Inferior parietal cortex (tissue), 1 donor: ENCODE measurements around the gene HABP2.

ENCODE experiments used
- DNase-seq: peaks from one replicate; pipeline ENCODE4 v3.0.0-alpha.2; 2016; ENCODE audit errors: extremely low spot score

HABP2 gene

DNA sequence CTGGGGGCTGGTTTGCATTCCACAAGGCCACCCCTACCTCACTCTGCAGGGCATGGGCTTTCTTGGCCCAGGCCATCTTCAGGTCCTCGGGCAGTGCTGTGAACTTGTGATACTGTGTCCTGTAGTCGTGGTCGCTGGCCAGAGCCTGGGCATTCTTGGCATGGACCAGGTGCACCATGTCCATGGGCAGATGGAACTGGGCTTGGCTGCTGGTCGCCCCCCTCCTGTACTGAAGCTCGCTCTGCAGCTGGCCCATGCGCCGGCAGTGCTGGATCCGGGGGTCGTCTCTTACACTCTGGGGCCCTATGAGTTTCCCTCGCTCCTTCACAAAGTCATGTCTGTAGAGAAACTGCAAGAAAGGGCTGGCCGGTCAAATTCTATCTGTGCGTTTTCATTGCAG is 51.7 kb downstream of the HABP2 start:
- no peak for DNase-seq

DNA sequence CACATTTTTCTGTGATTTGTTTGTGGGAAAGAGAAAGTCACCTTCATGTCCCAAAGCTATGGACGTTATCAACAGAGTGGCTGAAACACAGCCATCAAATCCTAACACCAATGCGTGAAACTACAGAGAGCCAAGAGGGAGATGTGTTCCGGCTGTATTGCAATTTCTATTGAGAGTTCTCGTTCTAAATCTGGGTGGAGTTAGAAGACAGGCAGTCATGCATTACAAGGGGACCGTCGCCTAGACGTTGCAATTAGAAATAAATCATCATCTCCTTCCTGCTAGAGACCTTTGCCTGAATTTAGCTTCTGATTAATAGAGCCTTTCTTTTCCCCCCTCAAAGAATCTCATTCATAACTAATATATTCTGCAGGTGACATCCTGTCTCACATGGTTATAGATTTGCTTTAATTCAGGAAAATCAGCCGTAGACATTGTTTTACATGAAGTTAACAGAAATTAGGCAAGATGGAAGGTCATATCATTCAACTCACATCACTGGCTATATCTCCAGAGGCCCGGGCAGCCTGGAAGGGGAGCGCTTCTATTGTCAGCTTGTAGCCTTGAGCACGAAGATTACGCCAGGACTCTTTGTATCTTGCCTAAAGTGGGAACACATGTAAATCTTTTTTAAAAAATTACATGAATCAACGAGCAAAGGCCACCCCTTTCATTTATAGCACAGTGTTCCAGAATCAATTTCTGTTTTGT is 52.6 kb downstream of the HABP2 start:
- no peak for DNase-seq

DNA sequence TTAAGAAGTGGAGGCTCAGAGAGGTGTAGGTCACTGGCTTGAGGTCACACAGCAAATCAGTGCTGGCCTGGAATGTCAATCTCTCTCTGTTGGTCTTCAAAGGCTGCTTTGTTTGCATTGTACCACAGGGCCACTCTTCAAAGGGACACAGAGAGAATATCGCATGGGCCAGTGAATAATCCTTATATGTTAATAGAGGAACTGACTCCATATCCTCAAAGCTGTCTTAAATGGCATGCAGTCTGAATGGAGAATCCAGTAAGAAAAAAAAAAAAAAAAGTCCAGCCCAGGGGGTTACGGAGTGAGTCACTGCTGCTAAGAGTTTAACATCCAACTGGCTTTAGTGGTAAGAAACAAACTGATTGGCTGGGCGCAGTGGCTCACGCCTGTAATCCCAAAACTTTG is 56.9 kb downstream of the HABP2 start:
- DNase-seq, result no peak

DNA sequence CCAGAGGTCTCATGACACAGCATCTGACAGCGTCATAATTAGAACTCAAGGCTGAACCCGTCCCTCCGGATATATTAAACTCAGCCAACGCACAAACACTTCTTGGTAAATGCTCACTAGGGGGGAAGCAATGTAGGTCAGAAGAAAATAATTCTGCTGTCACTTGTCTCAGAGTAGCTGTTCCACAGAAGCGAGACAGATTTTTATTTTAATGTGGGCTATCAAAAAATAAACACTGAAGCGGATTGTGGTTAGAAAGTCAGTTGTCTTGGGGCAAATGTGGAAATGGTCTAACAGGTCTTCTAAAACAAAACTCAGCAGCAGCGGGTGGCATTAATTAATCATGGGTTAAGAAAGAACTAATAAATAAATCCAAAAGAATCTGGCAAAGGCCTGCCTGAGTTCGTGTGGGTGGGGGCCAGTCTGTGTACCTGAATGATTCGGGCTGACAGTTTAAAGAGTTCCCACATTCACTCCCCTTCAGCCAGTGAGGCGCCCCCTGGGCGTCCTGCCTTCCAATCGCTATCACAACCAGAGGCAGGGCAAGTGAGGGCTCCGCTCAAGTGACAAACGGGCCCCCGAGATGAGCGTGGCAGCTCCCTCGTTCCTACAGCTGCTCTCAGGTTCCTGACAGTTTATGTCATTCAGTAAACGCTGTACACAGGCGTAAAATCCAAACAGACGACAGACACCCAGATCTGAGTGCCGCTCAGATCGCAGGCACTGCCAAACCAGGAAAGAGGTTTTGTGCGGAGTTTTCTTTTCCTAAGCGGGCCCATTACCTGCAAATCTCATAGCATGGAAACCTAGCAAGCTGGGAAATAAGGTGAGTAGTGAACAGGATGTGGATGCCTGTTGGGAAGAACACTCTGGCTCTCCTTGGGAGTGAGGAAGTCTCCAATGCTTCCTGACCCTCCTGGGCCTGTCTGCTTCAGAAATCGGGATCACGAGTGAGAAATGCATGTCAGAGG is 58.1 kb downstream of the HABP2 start:
- DNase-seq, result no peak

DNA sequence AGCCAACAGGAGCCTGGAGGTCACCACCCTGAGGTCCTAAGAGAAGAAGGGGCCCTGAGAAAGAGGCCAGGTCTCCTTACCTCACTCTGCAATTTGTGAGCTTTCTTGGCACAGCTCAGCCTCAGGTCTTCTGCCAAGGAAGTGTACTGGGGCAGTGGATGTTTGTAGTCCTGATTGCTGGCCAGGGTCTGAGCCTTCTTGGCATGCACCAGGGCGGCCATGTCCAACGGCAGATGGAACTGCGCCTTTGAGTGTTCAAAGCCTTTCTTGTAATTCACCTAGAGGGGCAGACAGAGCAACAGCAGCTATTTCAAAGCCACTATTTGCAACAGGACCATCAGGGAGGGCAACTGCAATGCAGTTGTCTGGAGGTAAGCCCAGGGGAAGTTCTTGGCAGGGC is 59.3 kb downstream of the HABP2 start:
- DNase-seq, result peak; percentile 7

DNA sequence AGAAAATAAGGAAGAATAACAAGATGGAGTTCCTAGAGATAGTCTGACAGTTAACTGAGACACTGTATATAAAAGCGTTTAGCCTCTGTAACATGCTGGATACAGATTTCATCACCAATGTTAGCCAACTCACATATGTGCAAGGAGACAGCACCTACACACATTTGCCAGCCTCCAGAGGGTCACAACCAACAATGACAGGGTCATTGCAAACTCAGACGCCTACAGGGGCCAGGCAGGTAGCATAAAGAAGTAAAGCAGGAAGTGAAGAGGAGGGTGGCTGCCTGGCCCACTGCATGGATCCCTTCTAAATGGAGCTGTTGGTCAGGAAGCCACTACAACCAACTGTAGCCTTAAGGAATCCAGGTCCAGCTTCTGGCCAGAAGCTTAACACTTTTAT is 60.6 kb downstream of the HABP2 start:
- no peak for DNase-seq

DNA sequence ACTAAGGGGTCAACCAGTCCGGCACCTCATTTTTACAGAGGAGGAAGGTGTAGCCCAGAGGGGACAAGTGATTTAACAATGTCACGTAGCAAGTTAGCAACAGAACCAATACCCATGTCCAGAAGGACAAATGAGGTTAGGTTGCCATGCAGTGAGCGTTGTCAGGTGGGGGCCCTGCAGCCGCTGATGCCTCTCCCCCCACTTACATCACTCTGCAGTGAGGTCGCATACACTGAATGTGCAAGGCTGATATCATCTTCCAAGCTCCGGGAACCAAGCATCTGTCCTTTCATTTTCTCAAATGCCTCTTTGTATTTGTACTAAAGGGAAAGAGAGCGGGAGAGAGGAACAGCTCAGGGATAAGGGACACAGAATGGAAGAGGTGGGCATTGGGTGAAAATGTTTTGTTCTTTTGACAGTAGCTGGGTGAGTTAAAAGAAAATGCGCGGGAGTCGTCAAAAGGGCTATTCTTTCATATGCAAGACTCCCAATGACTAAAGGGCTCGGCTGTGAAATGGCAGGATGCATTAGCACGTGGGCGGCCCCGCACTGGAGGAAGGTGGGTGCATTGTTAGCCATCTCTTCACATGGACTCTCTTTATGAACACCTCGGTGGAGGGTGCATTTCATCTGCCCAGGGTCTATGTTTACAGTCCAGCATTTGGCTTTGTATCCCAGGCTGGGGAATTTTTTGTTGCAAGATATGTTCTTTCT is 61.3 kb downstream of the HABP2 start:
- DNase-seq, result no peak

DNA sequence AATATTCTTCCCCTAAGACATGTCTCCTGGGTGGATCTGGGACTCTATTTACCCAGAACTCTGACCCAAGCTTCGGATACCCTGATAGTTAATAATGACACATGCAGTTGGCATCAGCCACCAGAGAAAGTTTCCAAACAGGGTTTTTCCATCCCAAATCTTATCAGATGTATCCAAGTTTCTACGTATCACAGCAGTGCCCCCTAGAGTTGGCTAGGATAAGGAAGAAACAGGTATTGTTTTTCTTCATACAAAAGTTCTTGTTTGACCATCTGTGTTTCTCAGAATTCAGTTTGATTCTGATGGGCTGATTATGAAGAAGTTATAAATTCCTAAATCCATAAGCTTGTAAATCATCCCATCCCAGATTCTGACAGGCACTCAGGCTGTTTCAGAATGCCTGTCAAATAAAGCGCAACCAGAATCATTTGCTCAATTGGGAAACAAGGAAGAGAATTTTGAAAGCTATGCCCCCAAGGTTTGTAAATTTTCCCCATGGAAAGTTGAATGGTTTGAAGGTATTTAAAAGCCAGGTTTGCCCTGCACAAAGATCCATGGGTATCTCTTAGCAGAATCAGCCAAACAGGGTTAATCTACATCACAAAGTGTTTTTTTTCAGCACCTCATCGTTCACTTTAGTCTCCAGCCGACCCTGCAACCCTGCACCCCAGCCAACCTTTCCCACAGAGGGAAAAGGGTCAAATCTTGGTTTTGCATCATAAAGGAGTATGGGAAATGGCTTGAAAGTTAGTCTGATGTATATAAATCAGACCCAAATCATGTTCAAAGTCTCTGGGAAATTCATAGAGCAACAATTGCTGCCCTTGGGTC is 63.6 kb downstream of the HABP2 start:
- DNase-seq, result peak; percentile 45

DNA sequence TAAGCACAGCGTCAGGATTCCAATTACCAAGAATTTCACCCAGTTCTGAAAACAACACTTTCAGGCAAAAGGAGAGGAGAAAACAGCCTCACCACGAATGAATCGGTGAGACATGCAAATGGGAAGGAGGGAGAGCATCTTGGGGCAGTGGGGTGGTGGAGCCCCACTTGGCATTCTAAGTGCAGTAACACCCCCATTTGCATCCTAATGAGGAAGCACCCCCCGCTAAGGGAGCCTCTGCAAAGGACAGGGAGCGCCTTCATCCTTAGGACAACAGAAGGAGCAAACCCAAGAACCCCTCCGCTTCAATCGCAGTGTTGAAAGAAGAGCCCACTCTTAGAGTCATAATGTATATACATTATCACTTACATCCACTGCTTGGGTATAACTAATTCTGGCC is 64.2 kb downstream of the HABP2 start:
- DNase-seq, result no peak

DNA sequence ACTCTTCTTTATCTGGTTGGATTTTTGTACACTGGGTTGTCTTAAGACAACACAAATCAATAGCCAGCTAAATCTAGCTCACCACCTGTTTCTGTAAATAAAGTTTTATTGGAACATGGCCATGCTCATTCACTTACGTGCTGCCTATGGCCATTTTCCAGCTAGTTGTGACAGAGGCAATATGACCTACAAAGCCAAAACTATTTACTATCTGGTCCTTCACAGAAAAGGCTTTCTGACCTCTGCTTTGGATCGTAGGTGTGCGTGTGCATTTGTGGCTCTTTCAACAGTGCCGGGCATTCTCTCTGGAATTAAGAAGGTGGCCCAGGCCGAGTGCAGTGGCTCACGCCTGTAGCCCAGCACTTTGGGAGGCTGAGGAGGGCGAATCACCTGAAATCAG is 65.5 kb downstream of the HABP2 start:
- no peak for DNase-seq

DNA sequence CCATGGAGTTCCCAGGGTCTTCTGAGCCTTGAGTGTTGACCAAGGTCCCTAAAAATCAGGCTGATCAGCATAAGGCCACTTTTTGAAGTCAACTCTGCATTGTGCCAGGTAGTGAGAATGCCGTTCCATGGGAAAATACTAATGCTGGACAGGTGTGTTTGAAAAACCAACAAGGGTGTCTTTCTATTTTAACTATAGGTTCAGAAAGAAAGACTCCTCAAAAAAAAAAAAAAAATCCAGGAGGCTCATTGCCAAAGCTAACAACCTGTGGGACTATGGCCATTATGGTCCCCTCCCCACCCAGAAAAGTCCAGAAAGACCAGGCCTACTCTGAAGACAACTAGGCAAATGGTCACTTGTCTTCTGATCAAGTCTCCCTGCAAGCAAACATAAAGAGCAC is 66.5 kb downstream of the HABP2 start:
- DNase-seq, result no peak

DNA sequence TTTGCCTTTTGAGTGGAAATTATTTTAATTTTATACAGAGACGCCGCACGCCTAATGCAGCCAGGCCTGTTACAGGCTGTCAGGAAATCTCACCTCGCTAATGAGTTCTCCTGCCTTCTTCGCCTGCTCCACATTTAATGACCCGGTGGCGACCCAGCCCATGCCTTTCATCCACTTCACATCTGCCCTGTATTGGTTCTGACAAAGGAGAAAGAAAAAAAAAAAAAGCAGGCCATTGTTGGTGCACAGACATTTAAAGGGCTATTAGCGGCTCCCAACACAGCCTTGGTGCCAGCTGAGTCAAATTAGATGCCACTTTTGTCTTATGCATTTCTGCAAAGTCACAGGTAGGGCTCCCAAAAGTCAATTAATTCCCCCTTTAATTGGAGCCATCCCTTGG is 67.7 kb downstream of the HABP2 start:
- DNase-seq, result no peak

DNA sequence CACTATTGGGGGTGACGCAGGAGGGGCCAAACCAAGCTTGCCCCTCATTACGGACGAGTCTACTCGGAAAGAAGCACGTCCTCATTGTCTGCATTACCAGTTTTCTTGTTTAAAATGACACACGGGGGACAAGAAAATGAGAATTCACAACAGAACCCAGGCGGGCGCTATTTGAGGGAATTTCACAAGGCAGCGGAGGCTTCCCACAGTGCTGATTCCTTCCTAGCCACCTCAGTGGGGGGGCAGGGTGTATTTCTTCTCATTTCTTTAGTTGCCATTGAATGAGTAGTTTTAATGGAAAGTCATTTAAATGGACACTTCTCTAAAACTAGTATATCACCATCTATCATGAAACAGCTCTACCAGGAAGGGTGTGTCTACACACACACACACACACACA is 68.1 kb downstream of the HABP2 start:
- no peak for DNase-seq

DNA sequence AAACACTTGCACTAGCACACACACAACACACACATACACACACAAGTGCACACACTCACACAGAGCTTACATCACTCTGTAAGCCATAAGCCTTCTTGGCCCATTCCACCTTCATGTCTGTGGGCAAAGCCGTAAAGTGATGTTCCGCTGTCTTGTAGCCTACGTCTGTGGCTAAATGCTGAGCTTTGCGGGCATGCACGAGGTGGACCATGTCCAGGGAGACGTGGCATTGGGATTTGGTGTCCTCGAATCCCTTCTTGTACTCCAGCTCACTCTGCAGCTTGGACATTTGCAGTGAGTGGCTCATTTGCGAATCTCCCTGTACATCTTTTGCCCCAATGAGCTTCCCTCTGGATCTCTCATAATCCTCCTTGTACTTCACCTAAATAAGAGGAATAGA is 68.9 kb downstream of the HABP2 start:
- DNase-seq, result no peak

DNA sequence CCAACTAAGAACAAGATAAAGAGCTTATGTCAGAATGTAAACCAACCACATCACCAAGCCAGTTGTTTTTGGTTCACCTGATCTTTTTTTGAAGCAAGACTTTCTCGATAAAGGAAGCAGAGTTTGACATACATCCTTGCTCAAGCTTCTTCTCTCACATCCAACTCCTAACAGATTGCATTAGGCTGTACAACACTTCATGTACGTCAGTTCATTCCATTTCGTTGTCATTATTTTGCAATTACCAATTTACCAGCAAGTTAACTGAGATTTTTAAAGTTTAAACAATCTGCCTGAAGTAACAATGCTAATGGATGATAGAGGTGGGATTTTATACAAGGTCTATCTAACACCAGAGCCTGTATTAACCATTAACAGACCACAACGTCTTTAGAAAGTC is 70.0 kb downstream of the HABP2 start:
- DNase-seq, result no peak

DNA sequence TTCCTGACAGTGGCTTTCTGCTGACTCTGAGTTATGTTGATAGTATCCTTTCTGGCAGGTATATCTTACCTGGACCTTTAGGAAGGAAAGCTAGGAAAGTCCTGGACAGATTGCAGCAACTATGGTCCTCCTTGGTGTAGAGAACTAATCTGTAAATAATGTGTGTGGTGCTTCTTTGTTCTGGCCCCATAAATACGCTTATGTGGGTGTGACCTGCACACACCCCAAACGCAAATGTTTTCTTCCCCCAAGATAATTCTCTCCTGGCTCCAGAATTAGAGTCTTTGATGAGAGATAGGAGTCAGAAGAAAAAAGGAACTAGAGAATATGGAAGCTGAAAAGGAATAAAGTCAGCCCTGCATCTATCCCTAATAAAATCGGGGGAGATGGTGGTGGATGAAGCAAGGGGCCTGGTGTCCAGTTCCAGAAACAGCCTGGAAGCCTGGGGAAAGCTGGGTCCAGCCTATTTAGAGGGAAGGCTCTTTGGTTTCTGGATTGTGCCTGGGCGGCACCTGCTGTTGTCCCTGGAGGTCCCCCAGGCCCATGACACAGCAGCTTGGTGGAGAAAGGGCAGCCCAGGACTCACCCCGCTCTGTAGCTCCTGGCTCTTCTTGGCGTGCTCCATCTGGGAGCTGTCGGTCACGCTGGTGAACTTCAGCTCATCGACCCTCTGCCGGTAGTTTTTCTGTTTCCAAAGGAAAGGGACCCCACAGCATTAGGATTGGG is 72.8 kb downstream of the HABP2 start:
- no peak for DNase-seq

DNA sequence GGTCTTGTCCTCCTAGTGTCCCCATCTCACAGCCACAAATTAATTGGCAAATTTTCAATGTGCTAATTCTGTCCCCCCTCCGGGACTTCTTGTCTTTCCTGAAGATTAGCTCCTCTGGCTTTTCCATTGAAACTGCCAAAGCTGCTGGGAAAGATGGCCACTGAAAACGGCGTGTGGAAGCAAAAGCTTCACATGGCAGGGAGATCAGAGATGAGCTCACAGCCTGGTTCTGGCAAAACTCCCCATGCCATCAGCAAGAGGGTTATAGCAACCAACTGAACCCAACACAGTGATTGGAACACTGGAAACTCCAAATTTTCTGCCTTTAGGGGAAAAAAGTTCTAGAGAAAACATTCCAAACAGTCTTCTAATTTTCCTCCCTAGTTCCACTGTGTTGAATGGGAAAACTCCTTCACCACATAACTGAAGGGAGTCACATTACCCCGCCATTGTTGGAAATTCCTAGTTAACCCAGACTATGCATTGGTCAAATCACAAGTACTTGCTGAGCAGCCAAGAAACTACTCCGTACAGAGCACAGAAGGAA is 74.0 kb downstream of the HABP2 start:
- no peak for DNase-seq

DNA sequence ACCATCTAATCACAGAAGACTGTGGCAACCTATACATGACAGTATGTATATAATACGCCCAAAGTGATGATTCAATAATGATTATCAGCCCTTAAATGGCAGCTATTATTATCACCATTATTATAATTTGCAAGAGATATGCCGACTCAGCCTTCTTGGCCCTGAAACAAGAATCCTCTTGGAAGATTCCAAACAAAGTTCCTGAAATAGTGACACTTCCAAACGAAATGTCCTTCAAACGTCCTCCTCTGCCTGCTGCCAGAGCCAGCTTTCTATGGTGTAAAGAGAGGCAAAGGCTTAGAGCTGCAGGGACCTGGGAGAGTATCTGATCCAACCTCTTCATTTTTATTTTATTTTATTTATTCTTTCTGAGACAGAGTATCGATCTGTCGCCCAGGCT is 75.0 kb downstream of the HABP2 start:
- no peak for DNase-seq

DNA sequence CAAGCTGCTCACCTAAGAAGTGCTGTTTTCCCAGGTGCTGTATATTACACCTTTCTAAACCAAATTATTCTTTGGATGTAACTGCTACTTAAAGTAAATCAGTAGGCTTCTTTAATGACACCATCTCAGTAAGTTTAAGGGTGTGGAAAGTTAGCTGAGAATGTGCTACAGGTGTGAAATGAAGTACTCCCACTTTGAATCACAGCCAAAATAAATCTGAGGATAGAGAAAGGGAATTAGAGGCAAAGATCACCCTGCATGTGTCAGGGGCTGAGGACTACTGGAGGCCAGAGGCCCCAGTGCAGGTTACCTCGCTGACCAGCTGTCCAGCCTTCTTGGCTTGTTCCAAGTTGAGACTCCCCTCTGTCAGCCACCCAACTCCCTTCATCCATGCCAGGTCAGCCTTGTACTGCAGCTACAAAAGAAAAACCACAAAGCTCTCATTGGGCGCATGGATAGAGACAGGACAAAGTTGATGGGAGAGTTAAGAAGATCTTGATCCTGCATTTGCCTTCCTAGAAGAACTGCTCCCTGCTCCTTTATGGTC is 75.8 kb downstream of the HABP2 start:
- DNase-seq, result no peak

DNA sequence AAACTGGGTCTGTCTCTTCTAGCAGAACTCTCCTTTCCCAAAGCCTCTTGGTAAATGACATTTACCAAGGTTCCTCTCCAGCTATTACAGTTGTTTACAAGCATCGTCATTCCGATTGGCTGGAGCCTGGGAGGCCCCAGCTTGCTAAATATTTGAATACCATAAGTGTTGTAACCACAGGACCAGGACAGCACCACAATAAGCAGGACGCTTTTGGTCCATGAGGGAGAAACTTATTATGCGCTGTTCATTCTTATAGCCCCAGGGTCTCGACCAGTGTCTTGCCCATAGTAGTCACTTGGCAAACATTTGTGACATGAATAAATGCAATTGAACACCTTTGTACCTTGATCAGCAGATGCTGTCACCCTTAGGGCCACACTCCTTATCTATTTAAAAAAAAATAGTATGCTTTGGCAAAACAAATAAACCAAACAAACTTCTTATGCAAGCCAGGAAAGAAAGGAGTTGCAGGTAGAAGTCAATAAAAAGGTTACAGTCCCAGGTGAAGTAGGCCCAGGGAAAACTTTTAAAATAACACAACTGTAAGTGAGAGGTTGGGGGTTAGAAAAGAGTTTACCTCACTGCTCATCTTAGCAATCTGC is 78.2 kb downstream of the HABP2 start:
- DNase-seq, result no peak
